BJ (cell line): ENCODE results near the gene LRG1. TPM values are rescaled to one million over a fixed set of nuclear protein-coding genes. Genes with fewer than 3 reads are reported as not detected.

Experiments used
- CTCF ChIA-PET: fragments of 350-600 bp; formaldehyde crosslinking; extraction: SDS; loops from one replicate; lab custom pipeline; 2021; ENCODE audit warnings: antibody characterized with exemption, inconsistent platforms; lab: Yijun Ruan, JAX
- POLR2A ChIA-PET: fragments of 300-600 bp; sonication (Branson Sonifier 250); formaldehyde crosslinking; extraction: SDS; loops from one replicate; lab custom pipeline; 2021; ENCODE audit warnings: antibody characterized with exemption; lab: Charles Lee
- DNase-seq: peaks from one replicate; pipeline ENCODE4 v3.0.0-alpha.2; 2011; ENCODE audit warnings: low read depth
- H3K27me3 ChIP-seq: 2 replicates; pipeline ENCODE4 v1.6.0; 2011; ENCODE audit warnings: low read length; ENCODE audit not compliant: control insufficient read depth, insufficient read depth
- H3K36me3 ChIP-seq: 2 replicates; pipeline ENCODE4 v1.5.1; 2011; ENCODE audit warnings: low read length; ENCODE audit not compliant: control insufficient read depth, insufficient read depth
- H3K4me3 ChIP-seq: 2 replicates; pipeline ENCODE4 v1.5.1; 2011; ENCODE audit warnings: low read depth, mild to moderate bottlenecking, control low read depth, low read length
- CTCF ChIP-seq: IDR thresholded peaks from 2 replicates; pipeline ENCODE4 v1.5.1; 2011; ENCODE audit warnings: low read depth, mild to moderate bottlenecking, control low read depth, inconsistent platforms, low read length, moderate library complexity; ENCODE audit not compliant: insufficient read depth
- polyA plus RNA-seq: library from polyadenylated mRNA; depleted of rRNA; stranded (reverse); fragments of >200 nt; gene quantifications from 2 replicates; pipeline ENCODE4 v1.2.3, GENCODE V29; 2011

The LRG1 gene
- polyA plus RNA-seq, 1 experiment, result 0.02 TPM

GRCh38 chr19:4519521-4520277 is 20.1 kb downstream of the LRG1 start:
- ChIA-PET POLR2A (no interaction called here), CTCF (no interaction called here)
- no peak for TF ChIP-seq CTCF
- Histone ChIP-seq H3K27me3 (peaks cover 1% of the 10 kb centered on the region; the same call in 1 of the 2 replicates), H3K4me3 (no peak overlapping the region), H3K36me3 (no peaks in the 10 kb centered on the region)
- no peak for DNase-seq

GRCh38 chr19:4519172-4519496 is 20.7 kb downstream of the LRG1 start:
- Histone ChIP-seq H3K4me3 (no peak overlapping the region), H3K27me3 (peaks cover 1% of the 10 kb centered on the region; the same call in 1 of the 2 replicates), H3K36me3 (no peaks in the 10 kb centered on the region)
- ChIA-PET POLR2A (no interaction called here), CTCF (no interaction called here)
- DNase-seq, result no peak
- TF ChIP-seq CTCF, result no peak

GRCh38 chr19:4518345-4519171 is 21.3 kb downstream of the LRG1 start, which contains the start of gene PLIN4:
TSS of gene PLIN4 (minus strand) at chr19:4518486. CDS start at chr19:4518272, 214 bp downstream.
- no peak for TF ChIP-seq CTCF
- ChIA-PET CTCF (no interaction called here), POLR2A (no interaction called here)
- Histone ChIP-seq H3K4me3 (no peak within 1 kb of the TSS), H3K27me3 (peaks cover 1% of the 10 kb centered on the region; the same call in 1 of the 2 replicates), H3K36me3 (no peaks in the 10 kb centered on the region)
- DNase-seq, result no peak

- Histone ChIP-seq H3K4me3 (no peak overlapping the region), H3K27me3 (peaks cover 1% of the 10 kb centered on the region; the same call in 1 of the 2 replicates), H3K36me3 (no peaks in the 10 kb centered on the region)
- no peak for TF ChIP-seq CTCF
- POLR2A ChIA-PET, result interaction anchor here (0.6 kb wide), 1 partner anchor 9 kb away, joined by 10 read pairs; no protein-coding TSS in a partner anchor
- CTCF ChIA-PET, result interaction anchor here (1.1 to 1.6 kb wide), 2 partner anchors 9 to 19 kb away, joined by 3 to 5 read pairs; no protein-coding TSS in a partner anchor
- DNase-seq, result no peak
These were observed 22.3 kb downstream of the LRG1 start for GRCh38 chr19:4517451-4518057.
